Bronchus fibroblast of lung (primary cell): ENCODE results near the gene USP13. TPM values are rescaled to one million over a fixed set of nuclear protein-coding genes. Genes with fewer than 3 reads are reported as not detected.

Source experiments
- total RNA-seq: library from RNA; depleted of rRNA; stranded (reverse); fragments of >200 nt; gene quantifications from 2 replicates; pipeline ENCODE4 v1.2.3, GENCODE V29; 2015

Gene USP13, protein sequence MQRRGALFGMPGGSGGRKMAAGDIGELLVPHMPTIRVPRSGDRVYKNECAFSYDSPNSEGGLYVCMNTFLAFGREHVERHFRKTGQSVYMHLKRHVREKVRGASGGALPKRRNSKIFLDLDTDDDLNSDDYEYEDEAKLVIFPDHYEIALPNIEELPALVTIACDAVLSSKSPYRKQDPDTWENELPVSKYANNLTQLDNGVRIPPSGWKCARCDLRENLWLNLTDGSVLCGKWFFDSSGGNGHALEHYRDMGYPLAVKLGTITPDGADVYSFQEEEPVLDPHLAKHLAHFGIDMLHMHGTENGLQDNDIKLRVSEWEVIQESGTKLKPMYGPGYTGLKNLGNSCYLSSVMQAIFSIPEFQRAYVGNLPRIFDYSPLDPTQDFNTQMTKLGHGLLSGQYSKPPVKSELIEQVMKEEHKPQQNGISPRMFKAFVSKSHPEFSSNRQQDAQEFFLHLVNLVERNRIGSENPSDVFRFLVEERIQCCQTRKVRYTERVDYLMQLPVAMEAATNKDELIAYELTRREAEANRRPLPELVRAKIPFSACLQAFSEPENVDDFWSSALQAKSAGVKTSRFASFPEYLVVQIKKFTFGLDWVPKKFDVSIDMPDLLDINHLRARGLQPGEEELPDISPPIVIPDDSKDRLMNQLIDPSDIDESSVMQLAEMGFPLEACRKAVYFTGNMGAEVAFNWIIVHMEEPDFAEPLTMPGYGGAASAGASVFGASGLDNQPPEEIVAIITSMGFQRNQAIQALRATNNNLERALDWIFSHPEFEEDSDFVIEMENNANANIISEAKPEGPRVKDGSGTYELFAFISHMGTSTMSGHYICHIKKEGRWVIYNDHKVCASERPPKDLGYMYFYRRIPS
- total RNA-seq: 8.4 and 11.9 TPM in 2 replicates

GRCh38 chr3:179652447-179653095, at the start of gene USP13:
USP13 (plus strand) TSS chr3:179653040; CDS start chr3:179653226, 186 bp downstream.

DNA sequence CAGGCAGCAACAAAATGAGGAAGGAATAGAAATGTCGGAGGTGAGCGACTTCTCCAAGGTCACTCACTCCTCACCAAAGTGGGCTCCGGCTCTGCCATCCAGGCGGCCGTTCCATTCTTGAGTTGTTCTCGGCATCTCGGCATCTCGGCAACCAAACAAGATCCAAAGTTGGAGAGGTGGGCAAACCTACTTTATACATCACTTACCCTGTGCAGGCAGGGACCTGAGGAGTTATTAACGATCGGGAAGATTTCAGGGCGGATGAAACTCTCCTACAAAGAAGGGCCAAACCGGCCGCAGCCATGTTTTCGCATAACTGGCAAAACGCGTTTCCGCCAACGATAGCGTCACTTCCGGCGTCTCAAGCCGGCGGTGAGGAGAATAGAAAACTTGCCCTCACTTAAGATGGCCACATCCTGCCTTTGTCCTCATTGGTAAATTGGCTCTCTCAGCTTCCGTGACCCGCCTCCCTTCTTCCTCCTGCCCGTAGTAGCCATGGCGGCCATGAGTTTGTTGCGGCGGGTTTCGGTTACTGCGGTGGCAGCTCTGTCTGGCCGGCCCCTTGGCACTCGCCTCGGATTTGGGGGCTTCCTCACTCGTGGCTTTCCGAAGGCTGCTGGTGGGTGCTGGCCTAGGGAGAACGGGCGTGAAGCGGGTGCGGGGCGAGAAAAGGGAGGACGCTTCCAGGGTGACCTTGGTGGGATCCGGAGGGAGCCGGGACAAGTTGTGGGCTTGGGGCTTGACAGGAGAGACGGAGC, 48.3 kb upstream of the USP13 start, which contains the start of the genes MRPL47 and NDUFB5:
Gene MRPL47, minus strand, starts transcription at position 318 of the 758 bp plus-strand sequence. Its CDS starts 14 bp downstream, at position 304.
Gene NDUFB5, plus strand, starts transcription at position 474 of the 758 bp plus-strand sequence. Its CDS starts 22 bp downstream, at position 496.

Other genes with a start within 250 kb of the USP13 start
- gene GNB4, start 201.6 kb upstream of the USP13 start, total RNA-seq: 56.0 and 58.3 TPM in 2 replicates
- 74.3 and 151 TPM in 2 replicates for gene ACTL6A, start 90.1 kb upstream of the USP13 start, total RNA-seq
- gene MRPL47, start 48.4 kb upstream of the USP13 start, total RNA-seq: 29.9 and 30.1 TPM in 2 replicates
- gene NDUFB5, start 48.2 kb upstream of the USP13 start, total RNA-seq: 59.2 and 82.5 TPM in 2 replicates